HG03196 (cell line): ENCODE results near the gene NPTXR.

Experiments
- ATAC-seq: cut with Tn5 transposase; IDR thresholded peaks from one replicate; pipeline ENCODE4 v1.9.1; 2021; ENCODE audit not compliant: unreplicated experiment

NPTXR gene

GRCh38 chr22:38774496-38775166, 69.2 kb downstream of the NPTXR start:
- ATAC-seq: no peak

DNA sequence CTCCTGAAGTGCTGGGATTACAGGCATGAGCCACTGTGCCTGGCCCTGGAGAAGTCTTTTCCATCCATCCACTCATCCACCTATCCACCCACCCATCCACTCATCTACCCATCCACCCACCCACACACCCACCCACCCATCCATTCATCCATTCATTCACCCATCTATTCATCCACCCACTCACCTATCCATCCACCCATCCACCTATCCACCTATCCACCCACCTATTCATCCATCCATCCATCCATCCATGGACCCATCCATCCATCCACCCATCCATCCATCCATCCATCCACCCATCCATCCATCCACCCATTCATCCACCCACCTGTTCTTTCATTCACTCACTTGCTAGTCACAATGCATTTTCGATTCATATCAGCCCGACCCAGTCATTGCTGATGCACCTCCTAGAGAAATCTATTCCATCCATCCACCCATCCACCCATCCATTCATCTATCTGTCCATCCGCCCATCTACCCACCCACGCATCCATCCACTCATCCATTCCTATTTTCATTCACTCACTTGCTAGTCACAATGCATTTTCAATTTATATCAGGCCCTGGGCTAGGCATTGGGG, 70.4 kb downstream of the NPTXR start:
- no peak for ATAC-seq

DNA sequence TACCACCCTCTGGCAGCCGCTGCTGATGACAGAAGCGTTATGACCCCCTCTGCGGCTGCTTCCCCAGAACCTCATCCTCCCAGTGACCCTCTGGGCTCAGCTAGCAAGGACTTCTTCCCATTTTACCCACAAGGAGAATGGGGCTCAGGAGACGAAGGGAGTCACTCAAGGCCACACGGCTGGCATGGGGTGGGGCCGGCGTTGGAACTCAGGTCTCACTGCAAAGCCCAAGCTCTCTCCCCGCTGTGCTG, 71.3 kb downstream of the NPTXR start:
- no peak for ATAC-seq

DNA sequence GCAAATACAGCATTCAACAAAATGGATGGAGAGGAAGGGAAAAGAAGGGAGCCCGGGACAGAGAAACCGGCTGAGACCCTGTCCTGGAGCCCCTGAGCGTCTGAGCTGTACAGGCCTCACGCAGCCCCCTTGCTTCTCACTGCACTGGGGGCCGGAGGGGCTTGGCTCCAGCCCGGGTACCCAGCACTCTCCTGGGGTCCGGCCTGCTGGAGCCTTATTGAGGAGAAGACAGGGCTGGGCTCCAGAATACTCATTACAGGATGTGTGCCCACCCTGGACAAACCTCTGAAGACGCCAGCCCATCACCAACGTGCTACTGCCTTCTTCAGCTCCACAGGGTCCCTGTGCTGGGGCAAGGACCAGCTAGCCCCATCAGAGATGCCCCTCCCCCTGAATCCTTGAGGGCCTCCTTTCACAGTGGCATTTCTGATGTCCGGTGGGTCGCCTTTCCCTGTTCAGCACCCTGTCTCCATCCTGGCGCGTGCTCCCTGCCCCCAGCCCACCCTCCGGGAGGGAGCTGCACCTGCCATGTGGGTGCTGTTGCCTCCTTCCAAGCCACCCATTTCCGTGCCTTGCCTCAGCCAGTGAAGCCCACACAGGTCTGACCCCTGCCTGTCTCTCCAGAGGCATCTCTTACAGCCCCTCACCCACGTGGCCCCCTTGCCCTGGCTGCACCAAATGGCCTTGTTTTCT, 73.4 kb downstream of the NPTXR start:
- no peak for ATAC-seq
